HEK293T (cell line): ENCODE results near the gene CAMKMT.

Source experiments
- ELF4 ChIP-seq: fragments of 450-650 bp; IDR thresholded peaks from 2 replicates; pipeline ENCODE4 v1.6.1; 2017; ENCODE audit warnings: antibody characterized with exemption
- FOXA1 ChIP-seq: fragments of 450-650 bp; IDR thresholded peaks from 2 replicates; pipeline ENCODE4 v1.6.1; 2016; ENCODE audit warnings: mild to moderate bottlenecking
- FOXK2 ChIP-seq: fragments of 450-650 bp; IDR thresholded peaks from 2 replicates; pipeline ENCODE4 v1.6.1; 2016; ENCODE audit warnings: mild to moderate bottlenecking
- L3MBTL2 ChIP-seq: fragments of 450-650 bp; conservative IDR thresholded peaks from 2 replicates; pipeline ENCODE4 v1.6.1; 2016; ENCODE audit warnings: mild to moderate bottlenecking
- LEF1 ChIP-seq: fragments of 450-650 bp; IDR thresholded peaks from 2 replicates; pipeline ENCODE4 v1.6.1; 2017; ENCODE audit warnings: mild to moderate bottlenecking, borderline replicate concordance
- SP1 ChIP-seq: fragments of 450-650 bp; IDR thresholded peaks from 2 replicates; pipeline ENCODE4 v1.6.1; 2017
- ZNF384 ChIP-seq: fragments of 450-650 bp; IDR thresholded peaks from 2 replicates; pipeline ENCODE4 v1.6.1; 2016
- TF ChIP-seq, protein P1 (sequence below): fragments of 450-650 bp; IDR thresholded peaks from 2 replicates; pipeline ENCODE4 v1.6.1; 2016

DNA sequence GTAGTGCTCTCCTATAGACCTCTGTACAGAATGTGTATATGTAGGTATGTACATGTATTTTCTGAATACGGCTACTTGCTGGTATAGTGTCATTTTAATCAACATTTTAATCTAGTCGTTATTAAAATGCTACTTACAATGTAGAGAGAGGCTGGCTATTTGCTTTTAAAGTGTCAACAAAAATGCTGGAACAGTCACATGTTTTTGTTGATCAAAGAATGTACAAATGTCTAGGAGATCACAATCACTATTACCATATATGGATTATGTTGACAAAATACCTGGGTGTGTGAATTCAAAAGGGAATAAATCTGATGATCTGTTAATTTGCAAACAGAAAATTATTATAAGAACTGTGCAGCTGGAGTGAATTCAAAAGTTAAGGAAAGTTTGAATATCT is 170.3 kb downstream of the CAMKMT start:
- TF ChIP-seq ELF4 (no peak), L3MBTL2 (no peak), SP1 (no peak), FOXA1 (no peak), FOXK2 (no peak), ZNF384 (no peak), LEF1 (no peak)
- TF ChIP-seq, protein P1, sequence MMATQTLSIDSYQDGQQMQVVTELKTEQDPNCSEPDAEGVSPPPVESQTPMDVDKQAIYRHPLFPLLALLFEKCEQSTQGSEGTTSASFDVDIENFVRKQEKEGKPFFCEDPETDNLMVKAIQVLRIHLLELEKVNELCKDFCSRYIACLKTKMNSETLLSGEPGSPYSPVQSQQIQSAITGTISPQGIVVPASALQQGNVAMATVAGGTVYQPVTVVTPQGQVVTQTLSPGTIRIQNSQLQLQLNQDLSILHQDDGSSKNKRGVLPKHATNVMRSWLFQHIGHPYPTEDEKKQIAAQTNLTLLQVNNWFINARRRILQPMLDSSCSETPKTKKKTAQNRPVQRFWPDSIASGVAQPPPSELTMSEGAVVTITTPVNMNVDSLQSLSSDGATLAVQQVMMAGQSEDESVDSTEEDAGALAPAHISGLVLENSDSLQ: no peak
